PC-3 (cell line): ENCODE results near the gene FITM2.

Source experiments
- EZH2 ChIP-seq: fragments of 300-600 bp; sonication (generic); IDR thresholded peaks from one replicate; pipeline ENCODE4 v1.6.1; 2017; ENCODE audit warnings: antibody characterized with exemption, mild to moderate bottlenecking, low read length; ENCODE audit not compliant: unreplicated experiment
- EZH2phosphoT487 ChIP-seq: fragments of 300-600 bp; sonication (generic); IDR thresholded peaks from 2 replicates; pipeline ENCODE4 v1.6.1; 2018; ENCODE audit warnings: mild to moderate bottlenecking, antibody characterized with exemption, low read length, borderline replicate concordance
- TF ChIP-seq, protein P1 (sequence below): fragments of 300-600 bp; sonication (generic); conservative IDR thresholded peaks from 2 replicates; pipeline ENCODE4 v1.5.1; 2017; ENCODE audit warnings: antibody characterized with exemption, low read depth, mild to moderate bottlenecking, low read length

DNA sequence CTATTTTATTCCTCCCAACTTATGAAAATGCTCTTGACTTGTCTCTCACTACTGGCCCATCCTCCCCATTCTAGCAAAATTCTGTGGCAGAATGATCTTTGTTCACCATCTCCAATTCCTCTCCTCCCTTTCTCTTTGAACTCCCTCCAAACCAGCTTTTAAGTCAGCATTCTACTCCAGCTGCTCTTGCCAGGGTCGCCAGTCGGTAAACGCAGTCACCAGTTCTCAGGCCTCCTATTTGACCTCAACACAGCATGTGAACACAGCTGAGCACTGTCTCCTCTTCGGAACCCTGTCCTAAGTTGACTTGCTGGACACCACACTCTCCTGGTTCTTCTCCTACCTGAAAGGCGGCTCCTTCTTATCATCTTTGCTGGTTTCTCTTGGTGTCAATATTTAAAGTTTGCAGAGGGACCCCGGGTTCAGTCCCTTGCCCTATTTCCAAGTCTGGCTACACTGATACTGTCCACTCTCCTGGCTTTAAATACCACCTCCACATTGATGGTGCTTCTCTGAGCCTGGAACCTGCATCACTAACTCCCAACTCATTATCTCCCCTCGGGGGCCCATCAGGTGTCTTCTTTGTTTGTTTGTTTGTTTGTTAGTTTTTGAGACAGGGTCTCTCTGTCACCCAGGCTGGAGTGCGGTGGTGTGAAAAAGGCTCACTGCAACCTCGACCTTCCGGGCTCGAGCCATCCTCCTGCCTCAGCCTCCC lies 36.5 kb downstream of the FITM2 start:
- TF ChIP-seq, protein P1, sequence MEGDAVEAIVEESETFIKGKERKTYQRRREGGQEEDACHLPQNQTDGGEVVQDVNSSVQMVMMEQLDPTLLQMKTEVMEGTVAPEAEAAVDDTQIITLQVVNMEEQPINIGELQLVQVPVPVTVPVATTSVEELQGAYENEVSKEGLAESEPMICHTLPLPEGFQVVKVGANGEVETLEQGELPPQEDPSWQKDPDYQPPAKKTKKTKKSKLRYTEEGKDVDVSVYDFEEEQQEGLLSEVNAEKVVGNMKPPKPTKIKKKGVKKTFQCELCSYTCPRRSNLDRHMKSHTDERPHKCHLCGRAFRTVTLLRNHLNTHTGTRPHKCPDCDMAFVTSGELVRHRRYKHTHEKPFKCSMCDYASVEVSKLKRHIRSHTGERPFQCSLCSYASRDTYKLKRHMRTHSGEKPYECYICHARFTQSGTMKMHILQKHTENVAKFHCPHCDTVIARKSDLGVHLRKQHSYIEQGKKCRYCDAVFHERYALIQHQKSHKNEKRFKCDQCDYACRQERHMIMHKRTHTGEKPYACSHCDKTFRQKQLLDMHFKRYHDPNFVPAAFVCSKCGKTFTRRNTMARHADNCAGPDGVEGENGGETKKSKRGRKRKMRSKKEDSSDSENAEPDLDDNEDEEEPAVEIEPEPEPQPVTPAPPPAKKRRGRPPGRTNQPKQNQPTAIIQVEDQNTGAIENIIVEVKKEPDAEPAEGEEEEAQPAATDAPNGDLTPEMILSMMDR = no peak
- TF ChIP-seq EZH2 (no peak), EZH2phosphoT487 (no peak)
